Stomach (tissue), 9 donors: ENCODE results near the gene STK35. TPM values are rescaled to one million over a fixed set of nuclear protein-coding genes. Genes with fewer than 3 reads are reported as not detected.

ENCODE experiments used
- DNase-seq, 2 donors: peaks; one replicate each; pipeline versions ENCODE4 v3.0.0 to v3.0.0-alpha.2; 2013 to 2019
- H3K27ac ChIP-seq, 5 donors: fragments of 200-600 bp in 4 of 5; sonication (generic) in 4 of 5; one replicate each; pipeline ENCODE4 v1.5.1; 2013 to 2019; ENCODE audit warnings: mild to moderate bottlenecking in 1 of 5, moderate library complexity in 1 of 5
- H3K27me3 ChIP-seq, 3 donors: fragments of 200-600 bp; sonication (generic); one replicate each; pipeline ENCODE4 v1.5.1; 2017 to 2019; ENCODE audit warnings: mixed run types in 1 of 3
- H3K36me3 ChIP-seq, 4 donors: fragments of 200-600 bp; sonication (generic); 1 replicate in 3 of 4; 2 replicates in 1 of 4; pipeline ENCODE4 v1.5.1; 2016 to 2019
- H3K4me1 ChIP-seq, 4 donors: fragments of 200-600 bp; sonication (generic); one replicate each; pipeline ENCODE4 v1.5.1; 2016 to 2019
- H3K4me3 ChIP-seq, 4 donors: fragments of 200-600 bp; sonication (generic) in 3 of 4; one replicate each; pipeline ENCODE4 v1.5.1; 2016 to 2019; ENCODE audit warnings: mild to moderate bottlenecking in 1 of 4
- H3K9me3 ChIP-seq, 4 donors: fragments of 200-600 bp; sonication (generic); one replicate each; pipeline ENCODE4 v1.5.1; 2016 to 2019
- CTCF ChIP-seq, 7 experiments: fragments of 450-650 bp in 4 of 7; fragments of 200-600 bp in 3 of 7; sonication (generic) in 3 of 7; IDR thresholded peaks; one replicate each; pipeline ENCODE4 v1.5.1; 2016 to 2019; ENCODE audit warnings: antibody characterized with exemption in 7 of 7, control low read depth in 2 of 7, mild to moderate bottlenecking in 1 of 7
- EP300 ChIP-seq: sonication (generic); formaldehyde crosslinking; IDR thresholded peaks from one replicate; pipeline ENCODE4 v1.6.1; 2017; ENCODE audit warnings: antibody characterized with exemption
- POLR2A ChIP-seq, 4 donors: fragments of 450-650 bp; IDR thresholded peaks; one replicate each; pipeline ENCODE4 v1.6.1; 2016; ENCODE audit warnings: antibody characterized with exemption in 4 of 4, control low read depth in 2 of 4, mild to moderate bottlenecking in 1 of 4, moderate library complexity in 1 of 4
- POLR2AphosphoS5 ChIP-seq, 3 donors: sonication (generic); formaldehyde crosslinking; IDR thresholded peaks; one replicate each; pipeline ENCODE4 v1.6.1; 2016; ENCODE audit warnings: antibody characterized with exemption in 3 of 3
- WGBS, 5 donors: extraction: QIAGEN DNeasy Blood & Tissue Kit in 3 of 5; methylation state at CpG; one replicate each; pipeline versions ENCODE4 v1.1.5 to v1.1.7; 2013 to 2018; 5-methylcytosine and 5-hydroxymethylcytosine counted together
- intact Hi-C: fragments of 100-400 bp; cut with DNase I; formaldehyde crosslinking; loops from one replicate; pipeline ENCODE4 v1.15.1; 2023; ENCODE audit warnings: low total_unique reads
- polyA plus RNA-seq, 3 donors: library from polyadenylated mRNA; stranded (reverse); fragments of 200-250 nt; gene quantifications; one replicate each; pipeline ENCODE4 v1.2.3, GENCODE V29; 2013
- total RNA-seq, 5 donors: library from RNA; depleted of rRNA; stranded (reverse); fragments of >200 nt; gene quantifications; one replicate each; pipeline versions ENCODE4 v1.1.0 to v1.2.3, GENCODE V29; 2014 to 2016
- donor health status: healthy with polysubstance abuse.
- donor health status: Bipolar disorder and iron deficiency.
- donor health status: healthy.

The STK35 gene
- total and polyA plus RNA-seq, 8 donors: 4.2 to 26.1 (median 9.1) TPM

GRCh38 chr20:2136275-2136674, 34.6 kb downstream of the STK35 start:
- intact Hi-C loops: no loop called here
- WGBS, 5 donors: 68 to 87% (median 83%) methylated on average over 4 of the region's 4 CpGs
- Histone ChIP-seq H3K27me3 (no peaks in the 10 kb centered on the region), H3K27ac (no peak overlapping the region), H3K4me1 (peaks cover 40 to 99% (median 70%) of the 10 kb centered on the region in 4 donors), H3K36me3 (no peaks in the 10 kb centered on the region), H3K9me3 (no peaks in the 10 kb centered on the region), H3K4me3 (no peak overlapping the region)
- no peak for DNase-seq
- TF ChIP-seq EP300 (no peak), POLR2AphosphoS5 (IDR thresholded peaks at IDR 0.05) (no peak), POLR2A (IDR thresholded peaks at IDR 0.05) (no peak), CTCF (IDR thresholded peaks at IDR 0.05) (no peak)

- TF ChIP-seq POLR2A (IDR thresholded peaks at IDR 0.05): no peak
- no peak for TF ChIP-seq CTCF (IDR thresholded peaks at IDR 0.05)
- peak in 1 of 3 donors; percentile 32 for TF ChIP-seq POLR2AphosphoS5 (IDR thresholded peaks at IDR 0.05)
- no peak for TF ChIP-seq EP300
- Histone ChIP-seq H3K4me1 (peaks cover 33 to 90% (median 58%) of the 10 kb centered on the region in 4 donors), H3K36me3 (no peaks in the 10 kb centered on the region), H3K27me3 (no peaks in the 10 kb centered on the region), H3K4me3 (no peak overlapping the region), H3K9me3 (no peaks in the 10 kb centered on the region), H3K27ac (peak overlapping the region in 1 of 5 donors; percentile 47)
- no peak for DNase-seq
- 74 to 92% (median 87%) methylated on average over 11 of the region's 11 CpGs for WGBS, 5 donors
- intact Hi-C loops: no loop called here
Measured at GRCh38 chr20:2137552-2138201, 36.0 kb downstream of the STK35 start.

- Histone ChIP-seq H3K9me3 (no peaks in the 10 kb centered on the region), H3K27ac (no peak overlapping the region), H3K36me3 (peaks cover 0 to under 1% (median 0%) of the 10 kb centered on the region in 4 donors), H3K27me3 (no peaks in the 10 kb centered on the region), H3K4me3 (no peak overlapping the region), H3K4me1 (peaks cover 26 to 83% (median 50%) of the 10 kb centered on the region in 4 donors)
- TF ChIP-seq POLR2A (IDR thresholded peaks at IDR 0.05) (no peak), CTCF (IDR thresholded peaks at IDR 0.05) (no peak), POLR2AphosphoS5 (IDR thresholded peaks at IDR 0.05) (no peak), EP300 (no peak)
- intact Hi-C loops: no loop called here
- WGBS, 5 donors: 70 to 94% (median 91%) methylated on average over 2 of the region's 2 CpGs
- no peak for DNase-seq
Measured at GRCh38 chr20:2138396-2138795, 36.8 kb downstream of the STK35 start.

GRCh38 chr20:2139250-2139649, 37.6 kb downstream of the STK35 start:
- no peaks in the 10 kb centered on the region for H3K27me3 ChIP-seq
- H3K4me3 ChIP-seq: no peak overlapping the region
- peak overlapping the region in 1 of 5 donors; percentile 66 for H3K27ac ChIP-seq
- no peak for DNase-seq
- H3K36me3 ChIP-seq: peaks cover 4 to 9% (median 6%) of the 10 kb centered on the region in 4 donors
- TF ChIP-seq POLR2A (IDR thresholded peaks at IDR 0.05): no peak
- TF ChIP-seq POLR2AphosphoS5 (IDR thresholded peaks at IDR 0.05): no peak
- TF ChIP-seq CTCF (IDR thresholded peaks at IDR 0.05): no peak
- no peak for TF ChIP-seq EP300
- H3K4me1 ChIP-seq: peaks cover 19 to 74% (median 42%) of the 10 kb centered on the region in 4 donors
- H3K9me3 ChIP-seq: no peaks in the 10 kb centered on the region
- 69 to 85% (median 82%) methylated on average over 6 of the region's 6 CpGs for WGBS, 5 donors
- intact Hi-C loops: no loop called here
